Measurements from ENCODE around the gene FNBP1.

The FNBP1 gene

GRCh38 chr9:129889941-129890717 is 152.9 kb downstream of the FNBP1 start:
- TF ChIP-seq CTCF (IDR thresholded peaks at IDR 0.05; ENCODE audit: low read depth, low read length): no peak
- no peak for DNase-seq (ENCODE audit: extremely low read depth, low read depth)

GRCh38 chr9:129889122-129889940 is 153.7 kb downstream of the FNBP1 start:
- no peak for TF ChIP-seq CTCF (IDR thresholded peaks at IDR 0.05; ENCODE audit: low read depth, low read length)
- DNase-seq (ENCODE audit: extremely low read depth, low read depth): no peak

- no peak for TF ChIP-seq CTCF (IDR thresholded peaks at IDR 0.05; ENCODE audit: low read depth, low read length)
- DNase-seq (ENCODE audit: extremely low read depth, low read depth): no peak
Measured at GRCh38 chr9:129888293-129889121, 154.5 kb downstream of the FNBP1 start.

GRCh38 chr9:129887334-129888292 is 155.4 kb downstream of the FNBP1 start:
- no peak; the same call in 1 of the 2 replicates for TF ChIP-seq CTCF (IDR thresholded peaks at IDR 0.05; ENCODE audit: low read depth, low read length)
- no peak for DNase-seq (ENCODE audit: extremely low read depth, low read depth)

- DNase-seq (ENCODE audit: extremely low read depth, low read depth): no peak
- no peak for TF ChIP-seq CTCF (IDR thresholded peaks at IDR 0.05; ENCODE audit: low read depth, low read length)
Measured at GRCh38 chr9:129886226-129887174, 156.5 kb downstream of the FNBP1 start.

Measured in AG09319 (cell line).